HCT116 (cell line): Measurements from ENCODE around the gene FASN. TPM values are rescaled to one million over a fixed set of nuclear protein-coding genes. Genes with fewer than 3 reads are reported as not detected.

ENCODE experiments used
- ATAC-seq: fragments of 200-7000 bp; cut with Tn5 transposase; 2 replicates; pipeline ENCODE4 v1.9.1; 2020; ENCODE audit warnings: mild to moderate bottlenecking, moderate library complexity
- BruUV-seq: library from RNA; stranded (reverse); fragments of 400-500 nt; replicated peaks from 2 replicates; lab custom pipeline; 2021; lab: Mats Ljungman, UMichigan
- CTCF ChIA-PET: fragments of 300-600 bp; sonication (Branson Sonifier 250); formaldehyde crosslinking; loops from one replicate; lab custom pipeline; 2021; ENCODE audit warnings: antibody characterized with exemption; lab: Charles Lee
- POLR2A ChIA-PET: fragments of 300-600, 350-600 bp; sonication (Branson Sonifier 250); formaldehyde crosslinking; loops from one replicate; lab custom pipeline; 2021; ENCODE audit warnings: antibody characterized with exemption; lab: Charles Lee
- RAD21 ChIA-PET, 2 experiments: fragments of 300-600 bp; sonication (Branson Sonifier 250); formaldehyde crosslinking; loops; one replicate each; lab custom pipeline; 2023; ENCODE audit warnings: low total read pairs in 2 of 2; ENCODE audit not compliant: uncharacterized antibody in 2 of 2, unreplicated experiment in 2 of 2, low non-redundant PET in 1 of 2; lab: Charles Lee
- DNase-seq: peaks from one replicate; pipeline ENCODE4 v3.0.0-alpha.2; 2010; ENCODE audit warnings: low read depth, low spot score
- H2AFZ ChIP-seq: fragments of 200-600 bp; shearing (Covaris generic), sonication (generic); 2 replicates; pipeline ENCODE4 v1.6.1; 2017; ENCODE audit warnings: low read depth, mixed run types, mixed read lengths, antibody characterized with exemption, low read length; ENCODE audit not compliant: poor library complexity, severe bottlenecking
- H3K27ac ChIP-seq: 2 replicates; pipeline ENCODE4 v1.5.1; 2012; ENCODE audit warnings: low read depth, low read length
- H3K27me3 ChIP-seq: fragments of 200-600 bp; sonication (generic); 2 replicates; pipeline ENCODE4 v1.6.1; 2016; ENCODE audit warnings: mixed run types, low read length, mixed read lengths; ENCODE audit not compliant: insufficient read depth
- H3K36me3 ChIP-seq, 2 experiments: fragments of 200-500 bp in 1 of 2; fragments of 200-600 bp in 1 of 2; sonication (Bioruptor generic) in 1 of 2; sonication (generic) in 1 of 2; 2 replicates each; pipeline versions ENCODE4 v1.5.1 to v1.6.1; 2014 to 2016; ENCODE audit warnings: low read length in 2 of 2, inconsistent platforms in 1 of 2, mixed read lengths in 1 of 2, mixed run types in 1 of 2; ENCODE audit not compliant: insufficient read depth in 2 of 2, control insufficient read depth in 1 of 2
- H3K4me1 ChIP-seq, 2 experiments: fragments of 200-600 bp in 1 of 2; sonication (generic) in 1 of 2; 2 replicates each; pipeline versions ENCODE4 v1.5.1 to v1.6.1; 2012 to 2017; ENCODE audit warnings: low read length in 2 of 2, inconsistent platforms in 1 of 2, mild to moderate bottlenecking in 1 of 2, mixed read lengths in 1 of 2, mixed run types in 1 of 2, moderate library complexity in 1 of 2; ENCODE audit not compliant: insufficient read depth in 2 of 2, control insufficient read depth in 1 of 2
- H3K4me2 ChIP-seq: fragments of 200-600 bp; sonication (generic); 2 replicates; pipeline ENCODE4 v1.6.1; 2017; ENCODE audit warnings: mixed run types, low read length, mixed read lengths
- H3K4me3 ChIP-seq, 2 experiments: fragments of 200-600 bp in 1 of 2; sonication (generic) in 1 of 2; replicated peaks in 1 of 2; 2 replicates each; pipeline ENCODE4 v1.5.1; 2011 to 2016; ENCODE audit warnings: low read length in 2 of 2, control low read depth in 1 of 2, low read depth in 1 of 2, mild to moderate bottlenecking in 1 of 2, mixed read lengths in 1 of 2, mixed run types in 1 of 2
- H3K79me2 ChIP-seq: fragments of 200-600 bp; sonication (generic); 2 replicates; pipeline ENCODE4 v1.6.1; 2017; ENCODE audit warnings: mild to moderate bottlenecking, mixed run types, low read length, moderate library complexity, mixed read lengths; ENCODE audit not compliant: insufficient read depth
- H3K9ac ChIP-seq: fragments of 200-600 bp; sonication (generic); 2 replicates; pipeline ENCODE4 v1.6.1; 2016; ENCODE audit warnings: low read length, mixed read lengths
- H3K9me2 ChIP-seq: fragments of 200-600 bp; sonication (generic), shearing (Covaris generic); 2 replicates; pipeline ENCODE4 v1.6.1; 2017; ENCODE audit warnings: mixed run types, mild to moderate bottlenecking, moderate library complexity; ENCODE audit not compliant: insufficient read depth
- H3K9me3 ChIP-seq, 2 experiments: fragments of 200-500 bp in 1 of 2; fragments of 200-600 bp in 1 of 2; sonication (Bioruptor generic) in 1 of 2; sonication (generic) in 1 of 2; 2 replicates each; pipeline ENCODE4 v1.6.1; 2014 to 2017; ENCODE audit warnings: low read length in 2 of 2, mixed read lengths in 2 of 2, inconsistent platforms in 1 of 2, low read depth in 1 of 2, mild to moderate bottlenecking in 1 of 2, mixed run types in 1 of 2, moderate library complexity in 1 of 2; ENCODE audit not compliant: control insufficient read depth in 1 of 2, insufficient read depth in 1 of 2
- H4K20me1 ChIP-seq: fragments of 200-600 bp; sonication (generic), shearing (Covaris generic); 2 replicates; pipeline ENCODE4 v1.6.1; 2017; ENCODE audit warnings: mixed run types, mild to moderate bottlenecking, moderate library complexity; ENCODE audit not compliant: insufficient read depth
- CBX3 ChIP-seq: IDR thresholded peaks from 2 replicates; pipeline ENCODE4 v1.6.1; 2012; ENCODE audit warnings: low read depth
- EGR1 ChIP-seq: IDR thresholded peaks from 2 replicates; pipeline ENCODE4 v1.6.1; 2012; ENCODE audit warnings: low read depth
- EZH2 ChIP-seq: fragments of 200-600 bp; sonication (generic); IDR thresholded peaks from 2 replicates; pipeline ENCODE4 v1.6.1; 2017; ENCODE audit warnings: antibody characterized with exemption, mixed run types
- FOSL1 ChIP-seq: IDR thresholded peaks from 2 replicates; pipeline ENCODE4 v1.6.1; 2012; ENCODE audit warnings: low read depth
- SP1 ChIP-seq: IDR thresholded peaks from 2 replicates; pipeline ENCODE4 v1.6.1; 2012; ENCODE audit warnings: low read depth
- SRF ChIP-seq: IDR thresholded peaks from 2 replicates; pipeline ENCODE4 v1.6.1; 2012; ENCODE audit warnings: low read depth
- TCF7L2 ChIP-seq: IDR thresholded peaks from 2 replicates; pipeline ENCODE4 v1.7.0; 2011; ENCODE audit warnings: borderline replicate concordance, inconsistent platforms; ENCODE audit not compliant: insufficient read depth, insufficient read length; ENCODE audit errors: extremely low read depth
- ZNF274 ChIP-seq: fragments of 200-500 bp; sonication (Bioruptor generic); IDR thresholded peaks from 2 replicates; pipeline ENCODE4 v1.6.1; 2014; ENCODE audit warnings: mild to moderate bottlenecking, low read depth, low read length, inconsistent platforms
- intact Hi-C: fragments of 100-400 bp; cut with micrococcal nuclease; formaldehyde crosslinking; loops from 2 replicates; pipeline ENCODE4 v1.10.0; 2022
- total RNA-seq: library from RNA; stranded (reverse); gene quantifications from one replicate; pipeline ENCODE4 v1.2.1, GENCODE V29; 2021; ENCODE audit not compliant: unreplicated experiment
- TF ChIP-seq, protein P1 (sequence below): IDR thresholded peaks from 2 replicates; pipeline ENCODE4 v1.6.1; 2012
- TF ChIP-seq, protein P2 (sequence below): IDR thresholded peaks from 2 replicates; pipeline ENCODE4 v1.6.1; 2012

Gene FASN
- total RNA-seq, 1 experiment from 2014 or later = 754 TPM

DNA sequence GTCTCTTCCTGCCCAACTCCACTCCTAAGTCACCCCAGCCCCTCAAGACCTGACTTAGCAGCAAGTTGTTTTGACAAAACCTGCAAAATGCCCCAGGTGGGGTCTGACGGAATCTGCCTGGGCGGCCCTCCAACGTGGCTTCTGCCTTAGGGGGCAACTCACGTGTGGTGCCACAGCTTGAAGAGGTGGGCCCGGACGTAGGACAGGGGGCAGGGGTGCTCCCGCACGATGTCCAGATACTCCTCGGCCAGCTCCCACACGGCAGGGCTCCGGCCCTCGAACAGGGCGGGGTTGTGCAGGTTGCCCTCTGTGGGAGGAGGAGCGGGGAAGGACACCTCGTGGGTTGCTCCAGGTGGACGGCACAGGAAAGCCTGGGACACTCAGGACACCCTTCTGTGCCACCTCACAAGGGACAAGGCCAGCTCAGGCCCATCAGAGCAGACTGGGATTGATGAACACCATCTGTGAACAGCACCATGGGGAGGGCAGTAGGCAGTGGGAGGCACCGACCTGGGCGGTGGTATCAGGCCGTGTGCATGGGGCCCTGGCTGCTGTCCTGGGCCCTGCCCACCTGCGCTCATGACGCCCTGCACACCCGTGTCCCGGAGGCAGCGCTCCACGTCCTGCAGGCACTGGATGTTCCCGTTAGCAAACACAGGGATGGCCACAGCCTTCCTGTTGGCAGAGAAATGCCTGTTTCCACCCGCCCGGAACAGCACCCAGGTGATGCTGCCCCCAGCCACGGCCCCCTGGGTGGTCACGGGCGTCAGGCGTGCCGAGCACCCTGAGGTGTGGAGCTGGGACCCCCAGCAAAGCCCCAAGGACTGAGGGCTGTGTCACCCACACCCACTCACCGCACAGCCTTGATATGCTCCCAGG lies 36.8 kb downstream of the FASN start:
- Histone ChIP-seq H4K20me1 (no peaks in the 10 kb centered on the region; the same call in 1 of the 2 replicates), H3K9ac (no peak overlapping the region), H3K79me2 (peaks cover 35% of the 10 kb centered on the region), H3K4me1 (peaks cover 11 to 22% of the 10 kb centered on the region in 2 experiments; a peak in 3 of 4 replicates), H3K36me3 (peaks cover 18 to 75% of the 10 kb centered on the region in 2 experiments)
- no TSS peak for BruUV-seq
- RAD21 ChIA-PET = no interaction called here
- TF ChIP-seq ZNF274 (no peak), EZH2 (no peak), SRF (no peak), TCF7L2 (no peak), CBX3 (no peak), FOSL1 (no peak), EGR1 (no peak), SP1 (no peak)
- TF ChIP-seq, protein P1, sequence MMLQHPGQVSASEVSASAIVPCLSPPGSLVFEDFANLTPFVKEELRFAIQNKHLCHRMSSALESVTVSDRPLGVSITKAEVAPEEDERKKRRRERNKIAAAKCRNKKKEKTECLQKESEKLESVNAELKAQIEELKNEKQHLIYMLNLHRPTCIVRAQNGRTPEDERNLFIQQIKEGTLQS = no peak
- TF ChIP-seq, protein P2, sequence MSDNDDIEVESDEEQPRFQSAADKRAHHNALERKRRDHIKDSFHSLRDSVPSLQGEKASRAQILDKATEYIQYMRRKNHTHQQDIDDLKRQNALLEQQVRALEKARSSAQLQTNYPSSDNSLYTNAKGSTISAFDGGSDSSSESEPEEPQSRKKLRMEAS = no peak
- TF ChIP-seq, all 23 proteins: peak for 0
- intact Hi-C loops = no loop called here
- ATAC-seq (no peak), DNase-seq (no peak)
- ChIA-PET CTCF (no interaction called here), POLR2A (no interaction called here)
- no peaks in the 10 kb centered on the region for H3K27me3 ChIP-seq
- no peak overlapping the region for H2AFZ ChIP-seq
- no peaks in the 10 kb centered on the region for H3K9me3 ChIP-seq
- H3K9me2 ChIP-seq = no peaks in the 10 kb centered on the region
- H3K4me2 ChIP-seq = no peak overlapping the region
- H3K27ac ChIP-seq = no peak overlapping the region; the same call in 1 of the 2 replicates
- no peak overlapping the region for H3K4me3 ChIP-seq
